Panc1 (cell line): ENCODE data around the gene CPNE6. TPM values are rescaled to one million over a fixed set of nuclear protein-coding genes. Genes with fewer than 3 reads are reported as not detected.

Experiments
- ATAC-seq: fragments of 200-7000 bp; cut with Tn5 transposase; 2 replicates; pipeline ENCODE4 v1.9.1; 2020; ENCODE audit warnings: mild to moderate bottlenecking, moderate library complexity
- BruUV-seq: library from RNA; stranded (reverse); fragments of 400-500 nt; replicated peaks from 2 replicates; lab custom pipeline; 2021; lab: Mats Ljungman, UMichigan
- CTCF ChIA-PET: fragments of 300-600 bp; sonication (Branson Sonifier 250); formaldehyde crosslinking; loops from one replicate; lab custom pipeline; 2022; ENCODE audit warnings: antibody characterized with exemption; lab: Charles Lee
- POLR2A ChIA-PET: fragments of 300-600 bp; sonication (Branson Sonifier 250); formaldehyde crosslinking; loops from one replicate; lab custom pipeline; 2022; ENCODE audit warnings: antibody characterized with exemption; lab: Charles Lee
- DNase-seq: peaks from one replicate; pipeline ENCODE4 v3.0.0-alpha.2; 2010; ENCODE audit warnings: low read depth, low spot score
- H3K27ac ChIP-seq: 2 replicates; pipeline ENCODE4 v1.5.1; 2011; ENCODE audit warnings: mild to moderate bottlenecking, low read length, inconsistent platforms
- H3K27me3 ChIP-seq: fragments of 200-500 bp; sonication (Bioruptor generic); 2 replicates; pipeline ENCODE4 v1.6.0; 2014; ENCODE audit warnings: low read length, inconsistent platforms; ENCODE audit not compliant: control insufficient read depth, insufficient read depth
- H3K36me3 ChIP-seq: fragments of 200-500 bp; sonication (Bioruptor generic); 2 replicates; pipeline ENCODE4 v1.5.1; 2014; ENCODE audit warnings: inconsistent platforms, mild to moderate bottlenecking, low read length, moderate library complexity; ENCODE audit not compliant: control insufficient read depth, insufficient read depth
- H3K4me1 ChIP-seq: 2 replicates; pipeline ENCODE4 v1.5.1; 2011; ENCODE audit warnings: inconsistent platforms, mild to moderate bottlenecking, low read length, moderate library complexity; ENCODE audit not compliant: control insufficient read depth, insufficient read depth
- H3K4me3 ChIP-seq, 2 experiments: 2 replicates each; pipeline ENCODE4 v1.5.1; 2011 to 2012; ENCODE audit warnings: low read depth in 2 of 2, low read length in 2 of 2, mild to moderate bottlenecking in 2 of 2, inconsistent platforms in 1 of 2, moderate library complexity in 1 of 2
- H3K9me3 ChIP-seq: fragments of 200-500 bp; sonication (Bioruptor generic); 2 replicates; pipeline ENCODE4 v1.5.1; 2014; ENCODE audit warnings: low read depth, mild to moderate bottlenecking, inconsistent platforms, low read length, moderate library complexity; ENCODE audit not compliant: control insufficient read depth, insufficient read depth
- POLR2AphosphoS5 ChIP-seq: IDR thresholded peaks from 2 replicates; pipeline ENCODE4 v1.6.1; 2012; ENCODE audit warnings: mild to moderate bottlenecking, low read depth, low read length, moderate library complexity
- SIN3A ChIP-seq: IDR thresholded peaks from 2 replicates; pipeline ENCODE4 v1.6.1; 2012; ENCODE audit warnings: low read depth, mild to moderate bottlenecking, low read length, moderate library complexity, borderline replicate concordance; ENCODE audit not compliant: insufficient read depth
- TCF7L2 ChIP-seq: IDR thresholded peaks from 2 replicates; pipeline ENCODE4 v1.6.1; 2011; ENCODE audit warnings: mild to moderate bottlenecking, low read depth, low read length, inconsistent platforms
- in situ Hi-C: cut with HindIII; loops from 2 replicates; pipeline ENCODE4 v1.10.0; 2016; ENCODE audit warnings: low sequenced_read_pairs, low pct_unique_long_range_greater_than_20kb
- intact Hi-C: fragments of 100-400 bp; cut with micrococcal nuclease; formaldehyde crosslinking; loops from one replicate; pipeline ENCODE4 v1.10.0; 2022; ENCODE audit not compliant: unreplicated experiment
- total RNA-seq: library from RNA; stranded (reverse); gene quantifications from one replicate; pipeline ENCODE4 v1.2.1, GENCODE V29; 2021; ENCODE audit not compliant: unreplicated experiment
- TF ChIP-seq, protein P1 (sequence below), 2 experiments: IDR thresholded peaks; 2 replicates each; pipeline ENCODE4 v1.6.1; 2011 to 2012; ENCODE audit warnings: low read depth in 2 of 2, control low read depth in 1 of 2, low read length in 1 of 2, mild to moderate bottlenecking in 1 of 2, moderate library complexity in 1 of 2; ENCODE audit not compliant: insufficient read depth in 1 of 2
- TF ChIP-seq, protein P2 (sequence below): fragments of 450-650 bp; IDR thresholded peaks from 2 replicates; pipeline ENCODE4 v1.5.1; 2017; ENCODE audit warnings: mild to moderate bottlenecking

Gene CPNE6
- total RNA-seq, 1 experiment from 2014 or later, result not detected

DNA sequence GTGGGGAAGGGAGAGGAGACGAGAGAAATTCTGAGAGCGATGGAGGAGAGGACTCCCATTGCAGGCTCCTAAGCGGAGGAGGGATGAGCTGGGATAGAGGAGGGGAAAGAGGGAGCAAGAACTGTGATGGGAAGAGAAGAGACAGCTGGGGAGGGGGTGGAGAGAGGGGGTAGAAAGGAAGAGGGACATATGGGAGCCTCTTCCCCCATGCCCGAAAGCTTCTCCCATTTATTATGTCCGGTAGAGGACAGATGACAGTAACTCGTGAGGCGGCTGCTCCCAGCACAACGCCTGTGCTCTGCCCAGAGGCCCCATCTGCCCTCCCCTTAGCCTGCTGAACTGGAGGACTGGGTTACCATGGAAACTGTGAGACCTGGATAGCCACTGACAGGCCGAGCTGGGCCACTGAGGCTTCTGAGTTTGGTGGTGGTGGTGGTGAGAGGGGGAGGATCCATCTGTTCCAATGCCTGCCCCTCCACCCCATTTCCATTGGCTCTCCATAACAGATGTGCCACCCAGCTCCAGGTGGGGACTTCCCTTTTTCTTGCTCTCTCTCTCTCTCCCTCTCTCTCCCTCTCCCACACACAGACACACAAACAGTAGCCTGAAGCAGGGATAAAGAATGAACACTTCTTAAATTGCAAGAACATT, 8.3 kb downstream of the CPNE6 start:
- no peak for DNase-seq
- BruUV-seq, result no TSS peak
- CTCF ChIA-PET, result interaction anchor here (1.5 kb wide), 1 partner anchor 21 kb away, joined by 6 read pairs; no protein-coding TSS in a partner anchor
- in situ Hi-C loops (no loop called here), intact Hi-C loops (no loop called here)
- Histone ChIP-seq H3K4me3 (no peak overlapping the region), H3K36me3 (no peaks in the 10 kb centered on the region; the same call in 1 of the 2 replicates), H3K9me3 (no peaks in the 10 kb centered on the region), H3K4me1 (peaks cover 9% of the 10 kb centered on the region; the same call in 1 of the 2 replicates), H3K27ac (no peak overlapping the region), H3K27me3 (no peaks in the 10 kb centered on the region)
- ATAC-seq, result no peak
- POLR2A ChIA-PET, result no interaction called here
- no peak for TF ChIP-seq POLR2AphosphoS5
- no peak for TF ChIP-seq SIN3A
- TF ChIP-seq, protein P1, sequence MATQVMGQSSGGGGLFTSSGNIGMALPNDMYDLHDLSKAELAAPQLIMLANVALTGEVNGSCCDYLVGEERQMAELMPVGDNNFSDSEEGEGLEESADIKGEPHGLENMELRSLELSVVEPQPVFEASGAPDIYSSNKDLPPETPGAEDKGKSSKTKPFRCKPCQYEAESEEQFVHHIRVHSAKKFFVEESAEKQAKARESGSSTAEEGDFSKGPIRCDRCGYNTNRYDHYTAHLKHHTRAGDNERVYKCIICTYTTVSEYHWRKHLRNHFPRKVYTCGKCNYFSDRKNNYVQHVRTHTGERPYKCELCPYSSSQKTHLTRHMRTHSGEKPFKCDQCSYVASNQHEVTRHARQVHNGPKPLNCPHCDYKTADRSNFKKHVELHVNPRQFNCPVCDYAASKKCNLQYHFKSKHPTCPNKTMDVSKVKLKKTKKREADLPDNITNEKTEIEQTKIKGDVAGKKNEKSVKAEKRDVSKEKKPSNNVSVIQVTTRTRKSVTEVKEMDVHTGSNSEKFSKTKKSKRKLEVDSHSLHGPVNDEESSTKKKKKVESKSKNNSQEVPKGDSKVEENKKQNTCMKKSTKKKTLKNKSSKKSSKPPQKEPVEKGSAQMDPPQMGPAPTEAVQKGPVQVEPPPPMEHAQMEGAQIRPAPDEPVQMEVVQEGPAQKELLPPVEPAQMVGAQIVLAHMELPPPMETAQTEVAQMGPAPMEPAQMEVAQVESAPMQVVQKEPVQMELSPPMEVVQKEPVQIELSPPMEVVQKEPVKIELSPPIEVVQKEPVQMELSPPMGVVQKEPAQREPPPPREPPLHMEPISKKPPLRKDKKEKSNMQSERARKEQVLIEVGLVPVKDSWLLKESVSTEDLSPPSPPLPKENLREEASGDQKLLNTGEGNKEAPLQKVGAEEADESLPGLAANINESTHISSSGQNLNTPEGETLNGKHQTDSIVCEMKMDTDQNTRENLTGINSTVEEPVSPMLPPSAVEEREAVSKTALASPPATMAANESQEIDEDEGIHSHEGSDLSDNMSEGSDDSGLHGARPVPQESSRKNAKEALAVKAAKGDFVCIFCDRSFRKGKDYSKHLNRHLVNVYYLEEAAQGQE (IDR thresholded peaks at IDR 0.05; ENCODE audit: insufficient read depth in 1 of 2, low read depth in 2 of 2, low read length in 1 of 2), result no peak
- TF ChIP-seq TCF7L2, result no peak
- TF ChIP-seq, protein P2, sequence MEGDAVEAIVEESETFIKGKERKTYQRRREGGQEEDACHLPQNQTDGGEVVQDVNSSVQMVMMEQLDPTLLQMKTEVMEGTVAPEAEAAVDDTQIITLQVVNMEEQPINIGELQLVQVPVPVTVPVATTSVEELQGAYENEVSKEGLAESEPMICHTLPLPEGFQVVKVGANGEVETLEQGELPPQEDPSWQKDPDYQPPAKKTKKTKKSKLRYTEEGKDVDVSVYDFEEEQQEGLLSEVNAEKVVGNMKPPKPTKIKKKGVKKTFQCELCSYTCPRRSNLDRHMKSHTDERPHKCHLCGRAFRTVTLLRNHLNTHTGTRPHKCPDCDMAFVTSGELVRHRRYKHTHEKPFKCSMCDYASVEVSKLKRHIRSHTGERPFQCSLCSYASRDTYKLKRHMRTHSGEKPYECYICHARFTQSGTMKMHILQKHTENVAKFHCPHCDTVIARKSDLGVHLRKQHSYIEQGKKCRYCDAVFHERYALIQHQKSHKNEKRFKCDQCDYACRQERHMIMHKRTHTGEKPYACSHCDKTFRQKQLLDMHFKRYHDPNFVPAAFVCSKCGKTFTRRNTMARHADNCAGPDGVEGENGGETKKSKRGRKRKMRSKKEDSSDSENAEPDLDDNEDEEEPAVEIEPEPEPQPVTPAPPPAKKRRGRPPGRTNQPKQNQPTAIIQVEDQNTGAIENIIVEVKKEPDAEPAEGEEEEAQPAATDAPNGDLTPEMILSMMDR, result no peak

DNA sequence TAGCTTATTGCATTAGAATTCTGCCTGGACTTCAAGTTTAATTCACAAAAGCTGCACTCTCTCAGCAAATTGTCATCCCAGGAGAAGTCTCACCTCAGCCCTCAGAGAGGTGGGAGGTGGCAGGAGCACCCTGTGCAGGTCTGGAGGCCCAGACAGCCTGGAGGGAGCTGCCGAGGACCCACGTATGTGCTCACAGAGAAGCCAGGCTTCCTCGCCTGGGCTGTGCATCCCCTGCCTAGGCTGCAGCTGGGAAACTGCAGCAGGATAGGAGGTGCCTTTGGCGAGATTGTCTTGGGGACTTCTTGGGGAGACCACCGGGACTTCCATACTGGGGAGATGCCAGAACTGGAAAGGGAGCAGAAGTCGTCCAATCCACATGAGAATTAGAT, 8.8 kb downstream of the CPNE6 start:
- CTCF ChIA-PET, result interaction anchor here (1.5 kb wide), 1 partner anchor 22 kb away, joined by 6 read pairs; no protein-coding TSS in a partner anchor

More for the DNA sequence above, 8.8 kb downstream of the CPNE6 start:
- Histone ChIP-seq H3K27ac (no peak overlapping the region), H3K4me3 (no peak overlapping the region), H3K36me3 (no peaks in the 10 kb centered on the region; the same call in 1 of the 2 replicates), H3K4me1 (peaks cover 9% of the 10 kb centered on the region; the same call in 1 of the 2 replicates), H3K27me3 (no peaks in the 10 kb centered on the region), H3K9me3 (no peaks in the 10 kb centered on the region)
- ATAC-seq, result no peak
- POLR2A ChIA-PET, result no interaction called here
- intact Hi-C loops (no loop called here), in situ Hi-C loops (no loop called here)
- DNase-seq, result no peak
- no TSS peak for BruUV-seq
- TF ChIP-seq, protein P1 (IDR thresholded peaks at IDR 0.05; ENCODE audit: insufficient read depth in 1 of 2, low read depth in 2 of 2, low read length in 1 of 2), result no peak
- TF ChIP-seq POLR2AphosphoS5, result no peak
- TF ChIP-seq, protein P2, result no peak
- TF ChIP-seq TCF7L2, result no peak
- TF ChIP-seq SIN3A, result no peak
